Skin epidermis (tissue), 12 donors: ENCODE results near the gene PCDHA6.
"Not testable (repeated sequence)": the region's sequence is repeated elsewhere in the genome, so short reads cannot be mapped to it uniquely, and the experiment has no call there.

Source experiments
- H3K27ac ChIP-seq, 21 experiments: fragments of 200-600 bp; sonication (generic) in 11 of 21; one replicate each; pipeline ENCODE4 v1.5.0; 2020; ENCODE audit warnings: mild to moderate bottlenecking in 3 of 21, inconsistent platforms in 2 of 21, moderate library complexity in 2 of 21
- H3K4me3 ChIP-seq, 7 experiments: fragments of 200-600 bp; sonication (generic) in 2 of 7; one replicate each; pipeline ENCODE4 v1.5.0; 2020; ENCODE audit warnings: inconsistent platforms in 2 of 7, mild to moderate bottlenecking in 2 of 7, moderate library complexity in 1 of 7

The PCDHA6 gene

GRCh38 chr5:140821375-140822280 lies 6.1 kb upstream of the PCDHA6 start, which contains the start of gene PCDHA5:
PCDHA5 (plus strand) TSS chr5:140821613.
- H3K4me3 ChIP-seq: peak within 1 kb of the TSS in 1 of 7 experiments; percentile 12
- H3K27ac ChIP-seq: no peak within 1 kb of the TSS

GRCh38 chr5:140822281-140822629 lies 5.5 kb upstream of the PCDHA6 start:
- Histone ChIP-seq H3K27ac (no peak overlapping the region), H3K4me3 (no peak overlapping the region)

GRCh38 chr5:140822969-140823368 lies 4.8 kb upstream of the PCDHA6 start:
- H3K4me3 ChIP-seq, H3K27ac ChIP-seq: not testable (repeated sequence)

- no peak overlapping the region for H3K27ac ChIP-seq
- no peak overlapping the region for H3K4me3 ChIP-seq
Observed at GRCh38 chr5:140823475-140823874, 4.3 kb upstream of the PCDHA6 start.

- Histone ChIP-seq H3K27ac (no peak overlapping the region), H3K4me3 (no peak overlapping the region)
Observed at GRCh38 chr5:140828362-140828737, 590 bp downstream of the PCDHA6 start.

- H3K4me3 ChIP-seq, H3K27ac ChIP-seq: not testable (repeated sequence)
Observed at GRCh38 chr5:140829511-140830501, 2.0 kb downstream of the PCDHA6 start.

- H3K27ac ChIP-seq: no peak within 1 kb of the TSS
- no peak within 1 kb of the TSS for H3K4me3 ChIP-seq
Observed at GRCh38 chr5:140833993-140834392, 6.2 kb downstream of the PCDHA6 start, which contains the start of gene PCDHA7. PCDHA7 (plus strand) TSS chr5:140834269; CDS start chr5:140834384, 115 bp downstream.

GRCh38 chr5:140834439-140835008 lies 6.8 kb downstream of the PCDHA6 start:
- not testable (repeated sequence) for H3K4me3 ChIP-seq, H3K27ac ChIP-seq

GRCh38 chr5:140835622-140836510 lies 8.1 kb downstream of the PCDHA6 start:
- H3K27ac ChIP-seq: no peak overlapping the region
- no peak overlapping the region for H3K4me3 ChIP-seq

- no peak within 1 kb of the TSS for H3K27ac ChIP-seq
- H3K4me3 ChIP-seq: no peak within 1 kb of the TSS
Observed at GRCh38 chr5:140840978-140841962, 13.5 kb downstream of the PCDHA6 start, which contains the start of gene PCDHA8. PCDHA8 (plus strand) TSS chr5:140841187; CDS start chr5:140841322, 135 bp downstream.

- Histone ChIP-seq H3K4me3 (no peak overlapping the region), H3K27ac (no peak overlapping the region)
Observed at GRCh38 chr5:140842798-140843733, 15.3 kb downstream of the PCDHA6 start.

GRCh38 chr5:140848139-140849102 lies 20.7 kb downstream of the PCDHA6 start, which contains the start of gene PCDHA9:
PCDHA9 (plus strand) TSS chr5:140848382; CDS start chr5:140848496, 114 bp downstream.
- not testable (repeated sequence) for H3K27ac ChIP-seq

GRCh38 chr5:140849831-140850634 lies 22.3 kb downstream of the PCDHA6 start:
- H3K27ac ChIP-seq, H3K4me3 ChIP-seq: not testable (repeated sequence)

More at GRCh38 chr5:140848139-140849102, 20.7 kb downstream of the PCDHA6 start, which contains the start of gene PCDHA9:
- H3K4me3 ChIP-seq: not testable (repeated sequence)
